ENCODE results near the gene CNGA4. TPM values are rescaled to one million over a fixed set of nuclear protein-coding genes. Genes with fewer than 3 reads are reported as not detected.

The CNGA4 gene
- total and polyA plus RNA-seq, 2 of the 13 experiments (the other 11 are each of a cell fraction or from before 2014, with no cell fraction given) = 0.03 TPM; not detected in 1

DNA sequence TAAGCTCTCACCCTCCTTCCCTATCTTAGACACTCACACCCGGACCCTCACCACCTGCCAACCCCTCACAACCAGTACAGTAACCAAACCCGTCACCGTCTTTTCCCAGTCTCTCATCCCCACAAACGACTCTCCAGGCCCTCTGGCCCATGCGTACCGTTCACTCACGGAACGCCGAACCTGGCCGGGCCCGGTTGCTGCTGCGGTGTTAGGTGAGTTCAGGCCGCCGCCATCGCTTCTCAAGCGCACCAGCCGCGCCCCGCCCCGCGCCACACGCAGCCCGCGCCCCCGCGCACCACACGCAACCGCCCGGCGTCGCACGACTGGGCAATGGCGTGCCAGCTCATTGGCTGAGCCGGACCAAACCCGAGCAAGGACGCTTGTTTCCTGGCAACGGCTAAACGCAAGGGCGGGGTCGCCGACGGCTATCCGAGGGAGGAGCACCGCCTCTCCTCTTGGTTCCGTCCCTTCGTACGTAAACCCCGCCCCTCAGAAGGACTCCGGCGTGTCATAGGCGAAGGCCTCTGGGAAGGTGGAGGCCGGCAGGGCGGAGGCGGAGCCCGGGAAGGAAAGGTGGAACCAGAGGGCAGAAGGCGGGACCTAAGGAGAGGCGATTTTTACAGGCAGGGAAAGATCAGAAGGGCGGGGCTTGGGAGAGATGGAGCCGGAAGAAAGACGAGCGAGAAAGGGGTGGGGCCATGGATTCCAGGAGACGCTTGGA lies 4.3 kb upstream of the CNGA4 start, which contains the start of gene FHIP1B (continued):
- TF ChIP-seq, protein P1, sequence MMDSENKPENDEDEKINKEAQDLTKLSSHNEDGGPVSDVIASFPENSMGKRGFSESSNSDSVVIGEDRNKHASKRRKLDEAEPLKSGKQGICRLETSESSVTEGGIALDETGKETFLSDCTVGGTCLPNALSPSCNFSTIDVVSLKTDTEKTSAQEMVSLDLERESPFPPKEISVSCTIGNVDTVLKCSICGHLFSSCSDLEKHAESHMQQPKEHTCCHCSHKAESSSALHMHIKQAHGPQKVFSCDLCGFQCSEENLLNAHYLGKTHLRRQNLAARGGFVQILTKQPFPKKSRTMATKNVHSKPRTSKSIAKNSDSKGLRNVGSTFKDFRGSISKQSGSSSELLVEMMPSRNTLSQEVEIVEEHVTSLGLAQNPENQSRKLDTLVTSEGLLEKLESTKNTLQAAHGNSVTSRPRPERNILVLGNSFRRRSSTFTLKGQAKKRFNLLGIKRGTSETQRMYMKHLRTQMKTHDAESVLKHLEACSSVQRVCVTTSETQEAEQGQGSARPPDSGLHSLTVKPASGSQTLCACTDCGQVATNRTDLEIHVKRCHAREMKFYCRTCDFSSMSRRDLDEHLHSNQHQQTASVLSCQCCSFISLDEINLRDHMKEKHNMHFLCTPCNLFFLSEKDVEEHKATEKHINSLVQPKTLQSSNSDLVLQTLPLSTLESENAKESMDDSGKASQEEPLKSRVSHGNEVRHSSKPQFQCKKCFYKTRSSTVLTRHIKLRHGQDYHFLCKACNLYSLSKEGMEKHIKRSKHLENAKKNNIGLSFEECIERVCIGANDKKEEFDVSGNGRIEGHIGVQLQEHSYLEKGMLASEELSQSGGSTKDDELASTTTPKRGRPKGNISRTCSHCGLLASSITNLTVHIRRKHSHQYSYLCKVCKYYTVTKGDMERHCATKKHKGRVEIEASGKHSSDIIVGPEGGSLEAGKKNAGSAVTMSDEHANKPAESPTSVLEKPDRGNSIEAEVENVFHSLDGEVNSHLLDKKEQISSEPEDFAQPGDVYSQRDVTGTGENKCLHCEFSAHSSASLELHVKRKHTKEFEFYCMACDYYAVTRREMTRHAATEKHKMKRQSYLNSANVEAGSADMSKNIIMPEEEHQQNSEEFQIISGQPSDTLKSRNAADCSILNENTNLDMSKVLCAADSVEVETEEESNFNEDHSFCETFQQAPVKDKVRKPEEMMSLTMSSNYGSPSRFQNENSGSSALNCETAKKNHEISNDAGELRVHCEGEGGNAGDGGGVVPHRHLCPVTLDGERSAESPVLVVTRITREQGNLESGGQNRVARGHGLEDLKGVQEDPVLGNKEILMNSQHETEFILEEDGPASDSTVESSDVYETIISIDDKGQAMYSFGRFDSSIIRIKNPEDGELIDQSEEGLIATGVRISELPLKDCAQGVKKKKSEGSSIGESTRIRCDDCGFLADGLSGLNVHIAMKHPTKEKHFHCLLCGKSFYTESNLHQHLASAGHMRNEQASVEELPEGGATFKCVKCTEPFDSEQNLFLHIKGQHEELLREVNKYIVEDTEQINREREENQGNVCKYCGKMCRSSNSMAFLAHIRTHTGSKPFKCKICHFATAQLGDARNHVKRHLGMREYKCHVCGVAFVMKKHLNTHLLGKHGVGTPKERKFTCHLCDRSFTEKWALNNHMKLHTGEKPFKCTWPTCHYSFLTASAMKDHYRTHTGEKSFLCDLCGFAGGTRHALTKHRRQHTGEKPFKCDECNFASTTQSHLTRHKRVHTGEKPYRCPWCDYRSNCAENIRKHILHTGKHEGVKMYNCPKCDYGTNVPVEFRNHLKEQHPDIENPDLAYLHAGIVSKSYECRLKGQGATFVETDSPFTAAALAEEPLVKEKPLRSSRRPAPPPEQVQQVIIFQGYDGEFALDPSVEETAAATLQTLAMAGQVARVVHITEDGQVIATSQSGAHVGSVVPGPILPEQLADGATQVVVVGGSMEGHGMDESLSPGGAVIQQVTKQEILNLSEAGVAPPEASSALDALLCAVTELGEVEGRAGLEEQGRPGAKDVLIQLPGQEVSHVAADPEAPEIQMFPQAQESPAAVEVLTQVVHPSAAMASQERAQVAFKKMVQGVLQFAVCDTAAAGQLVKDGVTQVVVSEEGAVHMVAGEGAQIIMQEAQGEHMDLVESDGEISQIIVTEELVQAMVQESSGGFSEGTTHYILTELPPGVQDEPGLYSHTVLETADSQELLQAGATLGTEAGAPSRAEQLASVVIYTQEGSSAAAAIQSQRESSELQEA (CRISPR knock-in tag; IDR thresholded peaks at IDR 0.05; ENCODE audit: not compliant biosample characterization) = no peak
- TF ChIP-seq ZNF615 (CRISPR knock-in tag; IDR thresholded peaks at IDR 0.05; ENCODE audit: borderline replicate concordance) (no peak), ZNF33A (CRISPR knock-in tag; IDR thresholded peaks at IDR 0.05; ENCODE audit: borderline replicate concordance) (no peak), STAT5B (CRISPR knock-in tag; IDR thresholded peaks at IDR 0.05) (no peak), ZBTB20 (CRISPR knock-in tag; IDR thresholded peaks at IDR 0.05; ENCODE audit: borderline replicate concordance, low read depth) (no peak), ZNF672 (CRISPR knock-in tag; IDR thresholded peaks at IDR 0.05) (no peak), IRF9 (CRISPR knock-in tag; IDR thresholded peaks at IDR 0.05; ENCODE audit: borderline replicate concordance) (no peak; the same call in none of the 2 replicates), ZNF431 (CRISPR knock-in tag; IDR thresholded peaks at IDR 0.05; ENCODE audit: borderline replicate concordance, low read depth) (no peak), AGO1 (IDR thresholded peaks at IDR 0.05; ENCODE audit: low read depth, low read length, poor library complexity, severe bottlenecking) (no peak), MBD4 (IDR thresholded peaks at IDR 0.05; ENCODE audit: borderline replicate concordance, low read length) (no peak), ZNF264 (CRISPR knock-in tag; IDR thresholded peaks at IDR 0.05) (no peak), ZNF549 (CRISPR knock-in tag; IDR thresholded peaks at IDR 0.05) (no peak), ZNF34 (CRISPR knock-in tag; IDR thresholded peaks at IDR 0.05; ENCODE audit: borderline replicate concordance) (no peak), NCOA1 (CRISPR knock-in tag; IDR thresholded peaks at IDR 0.05) (no peak)
- TF ChIP-seq, protein P2, sequence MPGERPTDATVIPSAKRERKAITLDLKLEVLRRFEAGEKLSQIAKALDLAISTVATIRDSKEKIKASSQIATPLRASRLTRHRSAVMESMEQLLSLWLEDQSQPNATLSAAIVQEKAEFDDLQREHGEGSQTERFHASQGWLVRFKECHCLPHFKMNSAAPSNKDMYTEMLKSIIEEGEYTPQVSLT (CRISPR knock-in tag; IDR thresholded peaks at IDR 0.05; ENCODE audit: borderline replicate concordance, low read depth) = no peak; the same call in 1 of the 2 replicates
- TF ChIP-seq, protein P3, sequence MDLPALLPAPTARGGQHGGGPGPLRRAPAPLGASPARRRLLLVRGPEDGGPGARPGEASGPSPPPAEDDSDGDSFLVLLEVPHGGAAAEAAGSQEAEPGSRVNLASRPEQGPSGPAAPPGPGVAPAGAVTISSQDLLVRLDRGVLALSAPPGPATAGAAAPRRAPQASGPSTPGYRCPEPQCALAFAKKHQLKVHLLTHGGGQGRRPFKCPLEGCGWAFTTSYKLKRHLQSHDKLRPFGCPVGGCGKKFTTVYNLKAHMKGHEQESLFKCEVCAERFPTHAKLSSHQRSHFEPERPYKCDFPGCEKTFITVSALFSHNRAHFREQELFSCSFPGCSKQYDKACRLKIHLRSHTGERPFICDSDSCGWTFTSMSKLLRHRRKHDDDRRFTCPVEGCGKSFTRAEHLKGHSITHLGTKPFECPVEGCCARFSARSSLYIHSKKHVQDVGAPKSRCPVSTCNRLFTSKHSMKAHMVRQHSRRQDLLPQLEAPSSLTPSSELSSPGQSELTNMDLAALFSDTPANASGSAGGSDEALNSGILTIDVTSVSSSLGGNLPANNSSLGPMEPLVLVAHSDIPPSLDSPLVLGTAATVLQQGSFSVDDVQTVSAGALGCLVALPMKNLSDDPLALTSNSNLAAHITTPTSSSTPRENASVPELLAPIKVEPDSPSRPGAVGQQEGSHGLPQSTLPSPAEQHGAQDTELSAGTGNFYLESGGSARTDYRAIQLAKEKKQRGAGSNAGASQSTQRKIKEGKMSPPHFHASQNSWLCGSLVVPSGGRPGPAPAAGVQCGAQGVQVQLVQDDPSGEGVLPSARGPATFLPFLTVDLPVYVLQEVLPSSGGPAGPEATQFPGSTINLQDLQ (CRISPR knock-in tag; IDR thresholded peaks at IDR 0.05) = no peak
